Activated CD8-positive, alpha-beta memory T cell treated with anti-CD3 and anti-CD28 coated beads for 48 hours (primary cell): Measurements from ENCODE around the gene MOV10.
"Not testable (repeated sequence)": the region's sequence is repeated elsewhere in the genome, so short reads cannot be mapped to it uniquely, and the experiment has no call there.

Experiments
- DNase-seq, 3 experiments: peaks; one replicate each; pipeline ENCODE4 v3.0.0-alpha.2; 2020; ENCODE audit warnings: low read depth in 2 of 3, low spot score in 2 of 3

MOV10 gene

DNA sequence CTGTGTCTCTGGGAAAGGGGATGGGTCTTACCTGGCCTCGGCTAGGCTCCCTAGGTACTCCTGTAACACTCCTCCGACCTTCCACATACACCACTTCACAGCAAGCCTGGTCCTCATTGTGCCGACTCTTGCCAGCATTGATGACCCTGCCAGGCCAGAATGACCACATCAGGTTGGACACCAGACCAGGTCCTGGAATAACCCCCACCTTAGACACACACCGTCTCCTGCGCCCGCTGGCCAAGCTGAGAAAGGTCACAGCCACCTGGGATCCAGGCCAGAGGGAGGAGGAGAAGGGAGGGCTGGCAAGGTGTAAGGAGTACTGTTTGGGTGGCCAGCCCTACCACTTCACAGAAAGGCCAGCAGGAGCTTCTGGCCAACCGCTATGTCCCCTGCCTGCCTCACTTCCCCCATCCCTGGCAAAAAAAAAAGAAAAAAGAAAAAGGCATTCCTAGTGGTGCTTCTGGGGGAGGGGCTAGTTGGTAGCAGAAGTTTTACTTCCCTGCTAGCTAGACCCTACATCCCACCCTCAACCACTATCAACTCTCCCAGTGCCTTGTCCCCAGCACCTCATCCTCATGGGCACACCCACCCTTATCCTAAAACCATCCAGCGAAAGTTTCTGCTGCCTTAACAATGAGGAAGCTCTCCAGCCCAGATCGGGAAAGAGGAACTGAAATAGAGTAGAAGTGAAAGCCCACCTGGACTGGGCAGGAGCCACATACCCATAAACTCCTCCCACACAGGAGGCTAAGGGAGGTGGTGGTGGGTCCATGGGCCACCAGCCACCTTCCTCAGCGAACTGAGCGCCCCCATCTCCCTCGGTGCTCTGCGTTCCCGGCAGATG lies 39.2 kb downstream of the MOV10 start:
- DNase-seq = no peak

GRCh38 chr1:112714313-112715263 lies 40.1 kb downstream of the MOV10 start:
- peak in 1 of 3 experiments; percentile 24 for DNase-seq

DNA sequence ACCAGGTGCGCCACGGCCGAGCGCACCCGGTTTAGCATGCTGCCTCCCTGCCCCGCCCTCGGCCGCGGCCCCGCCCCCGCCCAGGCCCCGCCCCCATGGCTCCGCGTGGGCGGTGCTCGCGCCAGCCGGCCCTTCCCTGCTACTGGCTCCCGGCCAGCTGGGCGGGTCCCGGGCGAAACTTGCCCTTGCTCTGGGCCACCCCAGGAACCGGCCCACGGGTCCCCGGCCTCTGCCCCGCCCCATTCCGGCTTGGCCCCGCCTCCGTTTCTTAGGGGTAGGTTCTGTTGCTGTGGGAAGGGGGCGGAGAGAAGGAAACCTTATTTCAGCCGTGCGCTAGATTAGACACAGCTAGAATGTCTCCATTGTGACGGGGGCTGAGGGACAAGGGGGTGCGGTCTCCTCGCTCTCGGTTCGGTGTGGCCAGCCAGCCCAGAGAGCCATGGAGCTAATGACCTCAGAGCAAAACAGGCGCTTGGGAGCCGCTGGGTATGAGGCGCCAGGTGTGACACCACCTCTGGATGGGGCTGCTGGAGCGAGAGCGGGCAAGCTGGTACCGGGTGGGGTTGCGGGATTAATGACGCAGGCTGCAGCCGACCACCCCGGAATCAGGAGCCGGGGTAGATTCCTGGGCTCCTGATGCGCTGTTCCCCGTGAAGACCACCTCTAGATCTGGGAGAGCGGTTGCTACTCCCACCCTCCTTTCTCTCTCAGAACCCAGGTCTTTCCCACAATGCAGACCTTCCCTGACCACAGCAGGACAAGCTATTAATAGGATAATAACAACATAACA lies 41.0 kb downstream of the MOV10 start, which contains the start of gene PPM1J:
TSS of gene PPM1J (minus strand) at position 69 of the 790 bp plus-strand sequence. CDS start at position 38, 31 bp downstream.
- DNase-seq = peak; percentile 90 to 94 (median 93)

DNA sequence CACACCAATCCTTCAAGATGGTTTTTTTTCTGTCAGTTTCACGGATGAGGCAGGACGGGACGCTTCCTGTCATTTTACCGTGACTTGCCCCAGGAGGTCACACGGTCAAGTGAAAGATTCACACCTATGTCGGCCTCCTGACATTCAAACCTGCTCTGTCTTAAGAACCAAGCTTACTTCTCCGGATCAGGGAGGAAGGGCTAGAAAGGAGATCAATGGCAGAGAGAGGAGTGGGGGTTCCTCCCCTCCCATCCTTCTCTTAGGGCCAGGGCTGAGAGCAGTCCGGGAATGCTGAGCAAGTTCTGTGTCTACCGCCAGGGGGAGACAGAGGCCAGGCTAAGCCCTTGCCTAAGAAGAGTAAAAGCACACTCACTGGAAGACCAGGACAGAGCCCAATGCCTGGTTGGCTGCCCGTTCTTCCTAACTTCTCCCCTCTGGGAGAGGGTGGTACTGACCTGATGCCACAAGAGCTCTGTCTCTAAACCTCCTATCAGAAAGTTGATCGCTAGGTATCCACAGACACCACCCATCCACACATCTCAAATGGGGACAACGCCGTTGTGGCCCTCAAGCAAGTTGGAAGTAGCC lies 41.8 kb downstream of the MOV10 start:
- peak in 2 of 3 experiments; percentile 58 to 70 for DNase-seq

DNA sequence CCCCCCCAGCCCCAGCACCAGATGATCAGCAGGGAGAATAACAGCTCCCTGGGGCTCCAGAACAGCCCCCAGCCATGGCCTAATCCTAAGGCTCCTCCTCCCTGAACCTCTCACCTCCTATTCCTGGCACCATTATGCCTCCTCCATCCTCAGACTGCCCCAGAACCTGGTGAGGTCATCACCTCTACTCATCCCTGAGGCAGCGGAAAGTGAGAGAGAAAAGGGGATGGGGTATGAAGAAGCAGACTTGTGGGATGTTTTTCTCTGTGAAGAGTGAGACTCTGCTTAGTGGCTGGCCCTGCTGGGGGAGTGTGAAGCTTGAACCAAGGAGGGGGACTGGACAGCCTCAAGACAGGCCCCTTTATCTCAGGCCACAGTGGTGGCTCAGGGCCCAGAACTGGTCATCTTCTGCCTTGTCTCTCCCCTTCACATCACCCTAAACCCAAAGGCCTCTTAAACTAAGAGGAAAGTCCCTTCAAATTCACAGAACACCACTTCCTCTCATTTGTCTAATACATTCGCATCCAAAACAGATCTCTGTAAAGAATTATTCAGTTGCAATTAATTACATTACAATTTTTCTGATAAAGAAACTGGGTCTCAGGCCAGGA lies 42.9 kb downstream of the MOV10 start:
- DNase-seq = no peak

- peak in 2 of 3 experiments; percentile 55 to 59 for DNase-seq
These were observed 44.4 kb downstream of the MOV10 start for GRCh38 chr1:112718691-112719418.

DNA sequence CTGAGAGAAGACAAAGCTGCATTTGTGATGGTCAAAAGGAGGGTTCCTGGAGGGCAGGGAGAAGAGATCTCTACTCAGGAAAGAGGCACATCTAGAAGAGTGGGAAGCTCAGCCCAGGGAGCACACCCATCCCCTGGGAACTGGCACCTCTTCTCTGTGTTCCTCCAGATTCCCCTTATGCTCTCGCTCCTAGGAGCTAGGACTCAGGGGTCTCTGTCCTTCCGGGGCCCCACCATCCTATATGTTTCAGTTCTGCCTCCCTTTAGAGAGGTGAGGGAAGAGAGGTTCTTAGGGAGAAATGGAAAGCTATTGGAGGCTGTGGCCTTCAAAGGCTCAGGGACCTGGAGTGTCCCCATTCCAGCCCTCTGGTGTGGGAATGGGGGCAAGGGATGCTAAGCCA lies 45.2 kb downstream of the MOV10 start:
- DNase-seq = no peak

DNA sequence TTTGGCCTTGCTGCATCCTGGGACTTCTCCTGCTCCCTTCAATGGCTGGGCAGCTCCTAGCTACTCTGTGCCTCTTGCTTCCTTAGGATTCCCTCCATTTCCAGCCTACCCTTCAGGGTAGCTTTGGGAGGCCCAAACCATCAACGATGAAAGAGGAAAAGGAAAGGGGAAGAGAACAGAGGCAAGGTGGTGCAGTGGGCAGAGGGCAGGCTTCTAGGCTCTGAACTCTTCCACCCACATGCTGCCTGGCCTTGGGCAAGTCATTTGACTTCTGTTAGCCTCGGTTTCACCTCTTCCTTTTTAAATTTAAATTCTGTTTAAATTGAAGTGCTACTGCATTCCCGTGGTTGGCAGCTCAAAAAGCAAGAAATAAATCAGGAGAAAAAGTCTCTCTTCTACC lies 46.3 kb downstream of the MOV10 start:
- DNase-seq = no peak

DNA sequence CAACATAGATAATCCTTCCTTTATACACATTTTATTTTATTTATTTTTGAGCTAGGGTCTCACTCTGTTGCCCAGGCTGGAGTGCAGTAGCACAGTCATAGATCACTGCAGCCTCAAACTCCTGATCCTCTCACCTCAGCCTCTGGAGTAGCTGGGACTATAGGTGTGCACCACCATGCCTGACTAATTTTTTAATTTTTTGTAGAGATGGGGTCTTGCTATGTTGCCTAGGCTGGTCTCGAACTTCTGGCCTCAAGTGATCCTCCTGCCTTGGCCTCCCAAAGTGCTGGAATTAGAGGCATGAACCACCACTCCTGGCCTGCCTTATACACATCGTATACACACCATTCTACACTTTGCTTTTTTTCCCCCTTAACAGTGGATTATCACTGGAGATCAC lies 46.8 kb downstream of the MOV10 start:
- not testable (repeated sequence) for DNase-seq

- DNase-seq = no peak
These were observed 47.6 kb downstream of the MOV10 start for GRCh38 chr1:112721966-112722524.

DNA sequence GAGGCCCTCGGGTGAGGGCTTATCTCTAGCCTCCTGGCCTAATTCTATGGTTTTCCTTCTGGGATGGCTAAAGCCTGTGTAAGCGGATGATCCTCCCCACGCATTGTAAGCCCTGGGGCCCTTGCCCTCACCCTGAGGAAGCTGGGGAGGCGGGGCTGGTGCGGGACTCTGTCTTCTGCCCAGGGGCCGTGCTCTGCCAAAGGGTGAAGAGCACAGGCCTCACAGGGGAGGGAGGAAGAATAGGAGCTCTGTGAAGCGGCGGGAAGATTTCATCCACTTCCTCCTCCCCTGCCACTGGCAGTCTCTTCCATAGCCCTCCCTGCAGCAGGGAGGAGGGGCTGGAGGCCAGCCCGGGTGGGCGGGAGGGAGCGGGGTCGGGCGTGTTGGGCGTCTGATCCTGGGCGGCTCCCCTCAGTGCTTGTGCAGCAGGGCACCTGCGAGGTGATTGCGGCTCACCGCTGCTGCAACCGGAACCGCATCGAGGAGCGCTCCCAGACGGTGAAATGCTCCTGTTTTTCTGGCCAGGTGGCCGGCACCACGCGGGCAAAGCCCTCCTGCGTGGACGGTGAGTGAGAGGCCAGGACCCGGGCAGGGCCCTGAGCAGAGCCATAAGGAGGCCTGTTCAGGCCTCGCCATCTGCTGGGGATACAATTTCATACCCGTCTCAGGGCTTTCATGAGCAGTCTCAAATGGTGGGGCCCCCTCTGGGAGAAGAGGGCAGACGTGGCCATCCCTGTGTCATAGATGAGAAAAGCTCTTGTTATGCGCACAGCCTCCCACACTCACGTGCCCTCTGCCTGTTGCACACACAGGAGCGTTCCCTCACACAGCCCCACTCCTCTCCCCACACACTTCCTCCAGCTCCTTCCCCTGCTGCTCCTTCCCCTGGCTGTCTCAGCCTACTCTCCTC lies 48.4 kb downstream of the MOV10 start:
- DNase-seq = no peak

GRCh38 chr1:112723511-112723839 lies 49.0 kb downstream of the MOV10 start:
- no peak for DNase-seq

GRCh38 chr1:112724240-112724639 lies 49.8 kb downstream of the MOV10 start:
- not testable (repeated sequence) for DNase-seq

- DNase-seq = no peak
These were observed 53.3 kb downstream of the MOV10 start for GRCh38 chr1:112727716-112728115.

GRCh38 chr1:112728306-112728971 lies 54.0 kb downstream of the MOV10 start:
- not testable (repeated sequence) for DNase-seq

DNA sequence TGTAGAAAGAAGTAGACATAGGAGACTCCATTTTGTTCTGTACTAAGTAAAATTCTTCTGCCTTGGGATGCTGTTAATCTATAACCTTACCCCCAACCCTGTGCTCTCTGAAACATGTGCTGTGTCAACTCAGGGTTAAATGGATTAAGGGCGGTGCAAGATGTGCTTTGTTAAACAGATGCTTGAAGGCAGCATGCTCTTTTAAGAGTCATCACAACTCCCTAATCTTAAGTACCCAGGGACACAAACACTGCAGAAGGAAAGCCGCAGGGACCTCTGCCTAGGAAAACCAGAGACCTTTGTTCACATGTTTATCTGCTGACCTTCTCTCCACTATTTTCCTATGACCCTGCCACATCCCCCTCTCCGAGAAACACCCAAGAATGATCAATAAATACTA lies 54.6 kb downstream of the MOV10 start:
- DNase-seq = not testable (repeated sequence)

DNA sequence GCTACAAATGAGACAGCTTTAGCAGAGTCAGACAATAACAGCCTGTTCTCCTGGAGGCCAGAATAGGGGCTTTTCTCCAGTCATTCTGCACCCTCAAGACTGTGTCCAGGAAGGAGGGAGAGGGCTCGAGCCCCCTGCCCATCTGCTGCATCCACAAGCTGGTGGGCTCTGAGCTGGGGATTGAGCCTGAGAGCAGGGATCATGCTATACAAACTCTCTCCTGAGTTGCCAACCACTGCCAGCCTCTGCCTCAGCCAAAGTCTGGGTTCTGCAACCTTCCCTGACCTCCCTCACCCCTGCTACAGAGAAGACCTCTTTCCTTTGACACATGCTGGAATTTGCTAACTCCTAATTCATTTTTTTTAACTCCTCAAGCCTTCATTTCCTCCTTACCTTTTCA lies 55.5 kb downstream of the MOV10 start:
- no peak for DNase-seq

DNA sequence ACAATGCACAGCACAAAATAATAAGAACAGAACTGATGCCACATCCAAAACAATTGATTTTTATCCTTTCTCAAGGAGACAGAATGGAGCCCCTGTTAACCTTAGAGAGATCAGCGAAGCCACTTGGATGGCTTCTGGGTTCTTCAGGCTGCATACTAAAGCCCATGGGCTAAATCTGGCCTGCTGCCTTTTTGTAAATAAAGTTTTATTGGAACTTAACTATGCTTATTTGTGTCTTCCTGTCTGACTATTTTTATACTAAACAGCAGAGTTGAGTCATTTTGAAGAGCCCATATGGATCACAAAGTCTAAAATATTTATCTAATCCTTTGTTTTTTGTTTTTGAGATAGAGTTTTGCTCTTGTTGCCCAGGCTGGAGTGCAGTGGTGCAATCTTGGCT lies 57.0 kb downstream of the MOV10 start:
- DNase-seq = no peak
